Mucosa of rectum (tissue), 2 donors: ENCODE data around the gene C14orf93.

Experiments
- H3K27ac ChIP-seq, 2 donors: one replicate each; pipeline ENCODE4 v1.7.0; 2013; ENCODE audit warnings: inconsistent platforms in 2 of 2, low read depth in 2 of 2, low read length in 2 of 2
- H3K27me3 ChIP-seq, 2 donors: one replicate each; pipeline ENCODE4 v1.7.0; 2013; ENCODE audit warnings: low read length in 2 of 2; ENCODE audit not compliant: control insufficient read depth in 2 of 2, insufficient read depth in 2 of 2
- H3K36me3 ChIP-seq, 2 donors: one replicate each; pipeline ENCODE4 v1.7.0; 2013; ENCODE audit warnings: low read length in 2 of 2; ENCODE audit not compliant: control insufficient read depth in 2 of 2, insufficient read depth in 2 of 2
- H3K4me1 ChIP-seq, 2 donors: one replicate each; pipeline ENCODE4 v1.7.0; 2013; ENCODE audit warnings: low read length in 2 of 2, mild to moderate bottlenecking in 1 of 2; ENCODE audit not compliant: control insufficient read depth in 2 of 2, insufficient read depth in 2 of 2
- H3K4me3 ChIP-seq, 2 donors: one replicate each; pipeline ENCODE4 v1.7.0; 2013; ENCODE audit warnings: low read length in 2 of 2
- H3K9ac ChIP-seq, 2 donors: one replicate each; pipeline ENCODE4 v1.7.0; 2013; ENCODE audit warnings: low read length in 2 of 2, low read depth in 1 of 2, mild to moderate bottlenecking in 1 of 2
- H3K9me3 ChIP-seq, 2 donors: one replicate each; pipeline ENCODE4 v1.7.0; 2013; ENCODE audit warnings: low read length in 2 of 2; ENCODE audit not compliant: control insufficient read depth in 2 of 2
- donor health status: healthy.
- donor health status: Normal muscosa, but diverticular disease.

C14orf93 gene

DNA sequence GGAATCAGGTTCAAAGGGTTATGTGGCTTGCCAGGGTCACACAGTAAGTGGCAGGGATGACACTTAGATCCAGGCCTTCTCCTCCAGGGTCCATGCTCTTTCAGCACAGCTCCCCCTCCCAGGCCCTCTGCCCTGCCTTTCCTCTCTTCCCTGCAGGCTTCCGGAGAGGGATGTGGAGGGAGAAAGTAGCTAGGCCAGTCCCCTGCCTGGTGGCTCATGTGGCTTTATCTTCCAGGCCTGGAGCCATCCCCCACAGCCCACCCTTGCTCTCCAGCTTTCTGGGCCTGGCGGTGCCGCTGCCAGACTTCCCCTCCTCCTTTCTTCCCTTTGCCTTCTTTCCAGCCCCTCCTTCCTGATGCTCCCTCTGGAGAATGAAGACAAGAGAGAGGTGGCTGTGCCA is 33.8 kb upstream of the C14orf93 start:
- H3K9ac ChIP-seq = no peak overlapping the region
- no peaks in the 10 kb centered on the region for H3K36me3 ChIP-seq
- no peak overlapping the region for H3K4me3 ChIP-seq
- H3K27ac ChIP-seq = no peak overlapping the region
- H3K4me1 ChIP-seq = no peaks in the 10 kb centered on the region
- H3K27me3 ChIP-seq = no peaks in the 10 kb centered on the region
- no peaks in the 10 kb centered on the region for H3K9me3 ChIP-seq

- Histone ChIP-seq H3K9ac (no peak overlapping the region), H3K27me3 (no peaks in the 10 kb centered on the region), H3K9me3 (no peaks in the 10 kb centered on the region), H3K36me3 (no peaks in the 10 kb centered on the region), H3K4me3 (no peak overlapping the region), H3K27ac (no peak overlapping the region), H3K4me1 (no peaks in the 10 kb centered on the region)
Observed at GRCh38 chr14:23043145-23043544, 33.2 kb upstream of the C14orf93 start.

- Histone ChIP-seq H3K36me3 (no peaks in the 10 kb centered on the region), H3K27me3 (no peaks in the 10 kb centered on the region), H3K4me1 (no peaks in the 10 kb centered on the region), H3K4me3 (no peak within 1 kb of the TSS), H3K9me3 (no peaks in the 10 kb centered on the region), H3K27ac (no peak within 1 kb of the TSS), H3K9ac (no peak within 1 kb of the TSS)
Observed at GRCh38 chr14:23042162-23042965, 32.4 kb upstream of the C14orf93 start, which contains the start of gene PSMB11. Gene PSMB11, plus strand, starts transcription at chr14:23042212. Its CDS starts 14 bp downstream, at chr14:23042226.

DNA sequence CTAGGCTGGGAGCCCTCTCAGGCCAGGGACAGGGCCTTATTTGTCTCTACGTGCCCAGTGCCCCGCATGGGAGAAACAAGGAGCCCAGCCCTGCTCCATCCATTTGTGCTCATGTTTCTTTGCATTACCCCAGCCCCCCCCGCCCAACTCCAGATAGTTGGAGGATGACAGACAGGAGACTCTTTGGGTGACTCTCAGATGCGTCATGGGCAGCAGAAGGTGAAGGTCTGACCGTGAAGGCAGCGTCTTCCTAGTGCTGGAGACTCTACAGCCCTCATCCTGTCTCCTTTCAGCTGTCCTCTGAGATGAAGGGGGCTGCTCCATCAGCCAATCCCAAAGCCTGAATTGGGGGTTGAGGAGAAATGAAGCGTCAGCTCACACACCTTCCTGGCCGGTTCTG is 31.8 kb upstream of the C14orf93 start:
- Histone ChIP-seq H3K27ac (no peak overlapping the region), H3K4me1 (no peaks in the 10 kb centered on the region), H3K36me3 (no peaks in the 10 kb centered on the region), H3K9me3 (no peaks in the 10 kb centered on the region), H3K27me3 (no peaks in the 10 kb centered on the region), H3K4me3 (no peak overlapping the region), H3K9ac (no peak overlapping the region)

DNA sequence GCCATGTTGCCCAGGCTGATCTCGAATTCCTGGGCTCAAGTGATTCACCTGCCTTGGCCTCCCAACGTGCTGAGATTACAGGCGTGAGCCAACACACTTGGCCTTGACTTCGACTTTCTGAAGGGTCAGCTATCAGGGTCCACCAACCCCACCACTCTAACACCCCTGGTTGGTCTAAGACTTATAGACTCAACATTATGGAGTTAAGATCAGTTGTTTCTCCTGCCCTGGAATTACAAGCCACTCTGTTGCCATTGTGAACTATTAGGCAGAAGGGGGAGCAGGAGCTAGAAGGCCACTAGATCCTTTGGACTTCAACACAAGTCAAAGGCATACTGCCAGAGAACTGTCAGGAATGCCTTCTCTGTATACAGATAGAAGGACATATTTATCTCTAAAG is 30.2 kb upstream of the C14orf93 start:
- no peak overlapping the region for H3K9ac ChIP-seq
- H3K9me3 ChIP-seq = no peaks in the 10 kb centered on the region

GRCh38 chr14:23035303-23036144 is 25.6 kb upstream of the C14orf93 start:
- H3K9ac ChIP-seq = peak overlapping the region; percentile 68 to 90
- peak overlapping the region; percentile 81 to 92 for H3K4me3 ChIP-seq

More for the DNA sequence above, 30.2 kb upstream of the C14orf93 start:
- no peaks in the 10 kb centered on the region for H3K36me3 ChIP-seq
- H3K27me3 ChIP-seq = no peaks in the 10 kb centered on the region
- H3K4me1 ChIP-seq = no peaks in the 10 kb centered on the region
- H3K4me3 ChIP-seq = no peak overlapping the region
- no peak overlapping the region for H3K27ac ChIP-seq

GRCh38 chr14:23034498-23035302 is 24.8 kb upstream of the C14orf93 start, which contains the start of gene PSMB5:
Gene PSMB5, minus strand, starts transcription at chr14:23034900. Its CDS starts 19 bp downstream, at chr14:23034881.
- Histone ChIP-seq H3K9me3 (no peaks in the 10 kb centered on the region), H3K36me3 (peaks cover 14 to 17% of the 10 kb centered on the region in 2 donors), H3K4me3 (peak within 1 kb of the TSS; percentile 81 to 92), H3K27ac (peak within 1 kb of the TSS; percentile 89 to 95), H3K27me3 (no peaks in the 10 kb centered on the region), H3K4me1 (peaks cover 8 to 12% of the 10 kb centered on the region in 2 donors), H3K9ac (peak within 1 kb of the TSS; percentile 68 to 90)

More at GRCh38 chr14:23035303-23036144, 25.6 kb upstream of the C14orf93 start:
- Histone ChIP-seq H3K27me3 (no peaks in the 10 kb centered on the region), H3K4me1 (peaks cover 8 to 12% of the 10 kb centered on the region in 2 donors), H3K9me3 (no peaks in the 10 kb centered on the region), H3K27ac (peak overlapping the region; percentile 89 to 95), H3K36me3 (peaks cover 14 to 17% of the 10 kb centered on the region in 2 donors)

DNA sequence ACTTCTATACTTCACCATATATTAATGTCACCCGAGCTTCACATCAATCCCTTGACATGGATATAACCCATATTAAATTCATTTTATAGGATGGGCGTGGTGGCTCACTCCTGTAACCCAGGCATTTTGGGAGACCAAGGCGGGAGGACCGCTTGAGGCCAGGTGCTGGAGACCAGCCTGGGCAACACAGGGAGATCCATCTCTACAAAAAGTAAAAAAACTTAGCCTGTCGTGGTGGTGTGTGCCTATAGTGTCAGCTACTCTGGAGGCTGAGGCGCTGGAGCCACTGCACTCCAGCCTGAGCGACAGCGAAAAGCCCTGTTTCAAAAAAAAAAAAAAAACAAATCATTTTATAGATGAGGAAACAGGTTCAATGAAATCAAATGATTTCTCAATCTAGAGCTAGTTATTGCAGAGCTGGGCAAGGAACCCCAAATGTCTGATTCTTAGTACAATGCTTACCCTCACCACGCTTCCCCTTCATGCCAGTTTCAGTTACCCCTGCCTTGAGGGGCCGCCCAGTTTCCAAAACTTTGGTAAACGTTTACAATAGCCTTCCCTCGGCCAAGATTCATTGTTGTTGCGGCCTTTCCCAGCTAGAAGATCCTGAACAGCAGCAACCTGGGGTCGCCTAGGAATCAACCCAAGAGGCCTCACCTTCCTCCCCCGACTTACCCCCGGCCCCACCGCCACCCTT is 24.0 kb upstream of the C14orf93 start:
- peak overlapping the region; percentile 81 to 92 for H3K4me3 ChIP-seq
- H3K27ac ChIP-seq = peak overlapping the region; percentile 89 to 95
- peaks cover 11 to 12% of the 10 kb centered on the region in 2 donors for H3K4me1 ChIP-seq
- H3K27me3 ChIP-seq = no peaks in the 10 kb centered on the region
- H3K36me3 ChIP-seq = peaks cover 14 to 17% of the 10 kb centered on the region in 2 donors
- H3K9me3 ChIP-seq = no peaks in the 10 kb centered on the region
- peak overlapping the region; percentile 68 to 90 for H3K9ac ChIP-seq

GRCh38 chr14:23033251-23033727 is 23.3 kb upstream of the C14orf93 start:
- Histone ChIP-seq H3K27ac (no peak overlapping the region), H3K4me1 (peaks cover 11 to 12% of the 10 kb centered on the region in 2 donors)

More at GRCh38 chr14:23033251-23033727, 23.3 kb upstream of the C14orf93 start:
- Histone ChIP-seq H3K9me3 (no peaks in the 10 kb centered on the region), H3K4me3 (peak overlapping the region in 1 of 2 donors; percentile 81), H3K36me3 (peaks cover 17 to 19% of the 10 kb centered on the region in 2 donors), H3K27me3 (no peaks in the 10 kb centered on the region), H3K9ac (no peak overlapping the region)
